NT2/D1 (cell line): Measurements from ENCODE around the gene YEATS4.

Experiments used
- SUZ12 ChIP-seq: IDR thresholded peaks from 2 replicates; pipeline ENCODE4 v1.6.1; 2011; ENCODE audit not compliant: insufficient read length, insufficient read depth; ENCODE audit errors: extremely low read depth
- YY1 ChIP-seq: IDR thresholded peaks from 2 replicates; pipeline ENCODE4 v1.6.1; 2011; ENCODE audit not compliant: insufficient read length, insufficient read depth

DNA sequence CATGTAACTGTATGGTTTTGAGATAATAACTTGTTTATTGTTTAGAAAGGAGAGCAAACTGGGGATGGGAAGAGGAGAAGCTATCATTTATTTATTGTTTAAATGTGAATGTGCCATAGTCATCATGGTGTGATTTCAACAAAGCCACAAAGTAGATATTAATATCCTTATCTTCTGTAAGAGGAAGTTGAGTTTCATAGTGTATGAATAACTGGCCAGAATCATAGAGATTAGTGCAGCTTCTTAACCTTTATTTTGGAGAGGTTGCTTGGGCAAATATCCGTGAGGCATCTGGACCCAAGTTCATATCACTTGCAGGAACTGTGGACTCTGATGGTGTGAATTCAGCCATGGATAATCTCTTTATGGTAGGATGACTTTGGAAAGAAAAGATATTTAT lies 38.2 kb upstream of the YEATS4 start:
- TF ChIP-seq YY1 (no peak), SUZ12 (no peak)
